KOPT-K1 (cell line): ENCODE measurements around the gene C8B.

Source experiments
- H3K27ac ChIP-seq: fragments of 200-600 bp; sonication (generic); 2 replicates; pipeline ENCODE4 v1.5.1; 2016; ENCODE audit warnings: antibody characterized with exemption, mild to moderate bottlenecking, low read depth, low read length; ENCODE audit not compliant: poor library complexity, severe bottlenecking
- H3K36me3 ChIP-seq: fragments of 200-600 bp; sonication (generic); 2 replicates; pipeline ENCODE4 v1.5.1; 2017; ENCODE audit warnings: antibody characterized with exemption, mild to moderate bottlenecking, low read length, moderate library complexity; ENCODE audit not compliant: insufficient read depth
- H3K9me3 ChIP-seq: fragments of 200-600 bp; sonication (generic); 2 replicates; pipeline ENCODE4 v1.5.1; 2017; ENCODE audit warnings: antibody characterized with exemption, low read length, mild to moderate bottlenecking; ENCODE audit not compliant: insufficient read depth, poor library complexity, severe bottlenecking

C8B gene

DNA sequence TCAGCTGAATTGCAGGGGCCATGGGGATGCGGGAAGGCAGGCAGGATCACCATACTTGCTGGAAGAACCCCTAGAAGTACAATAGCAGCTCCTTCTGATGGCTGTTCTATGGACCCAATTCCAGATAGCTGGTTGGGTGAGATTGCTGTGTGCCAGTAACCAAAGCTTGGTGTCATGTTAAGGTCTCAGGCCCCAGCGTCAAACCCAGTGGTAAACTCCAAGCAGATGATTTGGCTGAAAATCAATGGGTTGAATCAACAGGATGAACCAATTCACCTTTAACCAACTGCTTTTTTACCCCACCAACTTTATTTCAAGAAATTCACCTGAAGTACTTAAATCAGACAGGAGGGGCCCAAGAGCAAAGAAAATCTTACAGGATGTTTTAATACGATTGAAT, 37.8 kb downstream of the C8B start:
- H3K9me3 ChIP-seq, result no peaks in the 10 kb centered on the region
- no peak overlapping the region for H3K27ac ChIP-seq
- H3K36me3 ChIP-seq, result no peaks in the 10 kb centered on the region

- H3K27ac ChIP-seq, result no peak overlapping the region
Observed at GRCh38 chr1:56927171-56927570, 38.6 kb downstream of the C8B start.

DNA sequence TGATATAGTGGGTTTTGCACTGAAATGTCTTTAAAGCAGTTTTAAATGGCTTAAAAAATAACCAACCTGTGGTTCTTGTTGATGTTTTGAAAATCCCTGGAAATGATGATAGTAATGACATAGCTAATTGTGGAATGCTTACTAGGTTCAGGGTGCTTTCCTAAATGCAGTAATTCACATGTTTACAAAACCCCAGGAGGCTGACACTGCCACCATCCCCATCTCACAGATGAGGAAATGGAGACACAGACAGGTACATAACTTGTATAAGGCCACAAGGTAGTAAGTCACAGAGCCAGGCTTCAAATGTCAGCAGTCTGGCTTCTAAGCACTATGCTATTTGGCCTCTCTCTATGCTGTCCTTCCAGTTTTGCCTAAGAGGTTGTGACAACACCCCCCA, 40.6 kb downstream of the C8B start:
- H3K9me3 ChIP-seq, result no peaks in the 10 kb centered on the region
- H3K27ac ChIP-seq, result no peak overlapping the region
- no peaks in the 10 kb centered on the region for H3K36me3 ChIP-seq

More at GRCh38 chr1:56927171-56927570, 38.6 kb downstream of the C8B start:
- H3K9me3 ChIP-seq, result no peaks in the 10 kb centered on the region
- H3K36me3 ChIP-seq, result no peaks in the 10 kb centered on the region

DNA sequence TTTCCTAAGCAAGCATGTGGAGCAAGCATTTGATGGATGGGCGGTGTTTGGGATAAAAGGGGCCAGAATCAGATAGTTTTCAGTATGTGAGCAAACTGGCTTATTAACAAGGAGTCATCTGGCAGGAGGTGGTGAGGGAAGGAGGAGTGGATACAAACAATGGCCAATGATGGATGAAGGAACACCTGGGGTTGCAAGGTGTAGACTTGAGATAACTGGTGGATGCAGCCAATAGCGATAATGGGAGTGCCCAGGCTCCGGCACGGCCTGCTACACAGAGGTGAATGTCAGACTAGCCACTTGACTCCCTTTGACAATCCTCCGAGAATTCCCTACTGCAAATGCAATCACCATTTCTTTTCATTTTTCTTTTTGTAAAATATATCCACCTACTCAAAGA, 41.7 kb downstream of the C8B start:
- H3K9me3 ChIP-seq, result no peaks in the 10 kb centered on the region
- H3K36me3 ChIP-seq, result no peaks in the 10 kb centered on the region
- H3K27ac ChIP-seq, result no peak overlapping the region

DNA sequence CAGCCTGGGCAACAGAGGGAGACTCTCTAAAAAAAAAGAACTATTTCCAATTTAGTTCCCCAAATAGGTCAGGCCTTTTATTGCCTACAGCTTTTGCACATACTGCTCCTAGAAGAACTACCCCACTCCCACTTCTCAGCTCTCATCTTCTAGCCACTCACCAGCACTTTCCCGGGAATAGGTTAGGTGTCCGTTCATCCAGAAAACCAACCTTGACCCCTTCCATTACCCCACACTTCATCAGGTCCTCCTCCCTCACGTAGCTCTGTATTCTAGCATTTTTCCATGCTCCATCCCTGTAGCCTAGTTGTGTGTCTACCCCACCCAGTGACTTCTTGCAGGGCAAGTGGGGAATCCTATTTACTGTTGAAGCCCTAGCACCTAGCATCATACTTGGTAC, 42.6 kb downstream of the C8B start:
- H3K9me3 ChIP-seq, result no peaks in the 10 kb centered on the region
- no peak overlapping the region for H3K27ac ChIP-seq
- no peaks in the 10 kb centered on the region for H3K36me3 ChIP-seq

DNA sequence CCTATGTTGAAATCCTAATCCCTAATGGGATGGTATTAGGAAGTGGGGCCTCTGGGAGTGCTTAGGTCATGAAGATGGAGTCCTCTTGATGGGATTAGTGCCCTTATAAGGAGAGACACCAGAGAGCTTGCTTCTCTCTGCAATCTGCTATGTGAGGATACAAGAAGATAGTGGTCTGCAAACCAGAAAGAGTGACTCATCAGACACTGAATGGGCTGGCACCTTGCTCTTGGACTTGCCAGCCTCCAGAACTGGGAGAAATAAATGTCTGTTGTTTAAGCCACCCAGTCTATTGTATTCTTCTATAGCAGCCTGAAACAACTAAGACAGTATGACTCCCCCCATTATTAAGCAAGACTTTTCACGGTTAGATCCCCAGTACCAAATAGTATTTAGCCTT, 43.3 kb downstream of the C8B start:
- no peak overlapping the region for H3K27ac ChIP-seq
- no peaks in the 10 kb centered on the region for H3K9me3 ChIP-seq
- no peaks in the 10 kb centered on the region for H3K36me3 ChIP-seq

DNA sequence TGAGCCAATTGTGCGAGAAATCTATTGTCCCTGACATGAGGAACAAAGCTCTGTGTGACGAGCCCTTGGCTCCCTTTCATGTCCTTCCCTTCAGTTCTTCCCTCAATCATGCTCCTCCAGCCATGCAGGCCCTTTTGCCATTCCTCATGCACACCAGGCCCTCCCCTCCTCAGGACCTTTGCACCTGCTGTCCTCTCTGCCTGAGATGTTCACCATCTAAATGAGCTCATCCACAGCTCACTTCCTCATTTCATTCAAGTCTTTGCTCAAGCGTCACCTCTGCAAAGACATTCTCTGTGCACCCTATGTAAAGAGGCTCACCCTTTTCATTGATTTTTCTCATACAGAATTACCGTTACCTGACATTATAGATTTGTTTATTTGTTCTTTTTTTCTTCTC, 43.7 kb downstream of the C8B start:
- Histone ChIP-seq H3K9me3 (no peaks in the 10 kb centered on the region), H3K36me3 (no peaks in the 10 kb centered on the region), H3K27ac (no peak overlapping the region)

DNA sequence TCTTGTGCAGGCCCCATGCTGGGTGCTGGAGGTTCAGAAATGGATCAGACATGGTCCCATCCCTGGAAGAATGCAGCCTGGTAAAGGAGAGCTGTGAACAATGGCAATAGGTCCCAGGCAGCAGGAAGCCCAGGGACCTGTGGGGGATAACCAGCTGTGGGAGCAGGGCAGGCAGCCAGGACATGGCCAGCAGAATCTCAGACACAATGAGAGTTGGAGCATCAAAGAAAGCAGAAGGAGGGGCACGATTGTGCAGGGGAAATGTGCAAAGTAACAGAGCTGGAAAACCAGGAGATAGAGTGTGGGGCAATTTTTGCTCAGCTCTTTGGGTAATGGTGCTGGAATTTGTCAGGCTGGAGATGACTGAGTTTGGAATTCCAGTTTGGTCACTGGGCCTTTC, 44.3 kb downstream of the C8B start:
- Histone ChIP-seq H3K36me3 (no peaks in the 10 kb centered on the region), H3K9me3 (no peaks in the 10 kb centered on the region), H3K27ac (no peak overlapping the region)

- H3K9me3 ChIP-seq, result no peaks in the 10 kb centered on the region
- H3K27ac ChIP-seq, result no peak overlapping the region
- H3K36me3 ChIP-seq, result no peaks in the 10 kb centered on the region
Observed at GRCh38 chr1:56920591-56921001, 45.2 kb downstream of the C8B start.

GRCh38 chr1:56917356-56917755, 48.5 kb downstream of the C8B start:
- H3K36me3 ChIP-seq, result no peaks in the 10 kb centered on the region
- H3K27ac ChIP-seq, result no peak overlapping the region
- no peaks in the 10 kb centered on the region for H3K9me3 ChIP-seq

GRCh38 chr1:56916630-56917029, 49.2 kb downstream of the C8B start:
- Histone ChIP-seq H3K9me3 (no peaks in the 10 kb centered on the region), H3K36me3 (no peaks in the 10 kb centered on the region), H3K27ac (no peak overlapping the region)

DNA sequence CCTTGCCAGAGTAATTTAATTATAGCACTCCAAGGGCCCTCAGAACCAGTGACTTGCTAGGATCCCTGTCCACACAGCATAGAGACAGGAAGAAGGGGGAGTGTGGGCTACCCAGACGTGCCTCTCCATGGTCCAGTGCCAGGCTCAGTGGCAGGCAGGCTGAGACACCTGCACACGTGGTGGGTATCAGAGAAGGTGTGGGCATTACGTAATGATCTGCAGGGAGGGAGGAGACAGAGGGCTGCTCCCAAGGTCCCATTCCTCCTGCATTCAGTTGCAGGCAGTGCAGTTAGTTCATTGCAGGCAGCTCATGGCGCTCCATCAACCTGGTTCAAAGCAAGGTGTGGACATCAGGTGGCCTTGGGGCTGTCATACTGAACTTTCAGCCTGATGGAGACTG, 49.9 kb downstream of the C8B start:
- no peaks in the 10 kb centered on the region for H3K9me3 ChIP-seq
- H3K27ac ChIP-seq, result no peak overlapping the region
- H3K36me3 ChIP-seq, result no peaks in the 10 kb centered on the region

GRCh38 chr1:56912325-56912724, 53.5 kb downstream of the C8B start:
- H3K36me3 ChIP-seq, result no peaks in the 10 kb centered on the region
- no peaks in the 10 kb centered on the region for H3K9me3 ChIP-seq
- no peak overlapping the region for H3K27ac ChIP-seq

DNA sequence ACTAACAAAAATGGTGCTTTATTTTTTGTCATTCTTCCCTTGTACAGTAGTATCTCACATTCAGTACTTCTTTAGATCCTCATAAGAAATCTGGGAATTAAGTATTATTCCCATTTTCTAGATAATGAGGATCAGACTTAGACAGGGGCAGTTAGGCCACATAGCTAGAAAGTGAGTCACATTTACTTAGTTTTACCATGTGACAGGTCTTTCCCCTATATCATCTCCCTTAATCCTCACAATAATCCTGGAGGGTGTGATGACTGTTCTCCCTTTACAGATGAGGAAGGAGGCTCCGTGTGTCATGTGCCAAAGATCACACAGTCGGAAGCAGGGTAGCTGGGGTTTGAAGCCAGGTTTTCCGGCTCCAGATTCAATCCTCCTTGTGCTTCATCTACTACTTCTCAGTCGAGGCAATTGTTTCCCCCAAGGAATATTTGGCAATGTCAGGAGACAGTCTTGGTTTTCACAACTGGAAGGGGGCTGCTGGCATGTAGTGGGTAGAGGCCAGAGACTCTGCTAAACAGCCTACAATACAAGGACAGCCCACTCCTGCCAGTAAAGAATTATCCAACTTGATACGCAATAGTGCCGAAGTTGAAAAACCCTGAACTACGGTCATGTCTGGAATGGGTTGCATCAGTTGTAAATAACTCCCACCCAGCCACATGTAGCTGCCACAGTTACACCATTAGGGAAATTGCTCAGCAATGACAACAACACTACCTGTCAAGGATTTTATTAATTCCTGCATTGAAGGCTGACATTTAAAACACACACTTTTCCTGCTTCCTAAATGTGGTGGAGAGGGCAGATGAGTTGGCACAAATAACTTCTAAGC, 54.5 kb downstream of the C8B start:
- no peak overlapping the region for H3K27ac ChIP-seq
- H3K36me3 ChIP-seq, result no peaks in the 10 kb centered on the region
- no peaks in the 10 kb centered on the region for H3K9me3 ChIP-seq

DNA sequence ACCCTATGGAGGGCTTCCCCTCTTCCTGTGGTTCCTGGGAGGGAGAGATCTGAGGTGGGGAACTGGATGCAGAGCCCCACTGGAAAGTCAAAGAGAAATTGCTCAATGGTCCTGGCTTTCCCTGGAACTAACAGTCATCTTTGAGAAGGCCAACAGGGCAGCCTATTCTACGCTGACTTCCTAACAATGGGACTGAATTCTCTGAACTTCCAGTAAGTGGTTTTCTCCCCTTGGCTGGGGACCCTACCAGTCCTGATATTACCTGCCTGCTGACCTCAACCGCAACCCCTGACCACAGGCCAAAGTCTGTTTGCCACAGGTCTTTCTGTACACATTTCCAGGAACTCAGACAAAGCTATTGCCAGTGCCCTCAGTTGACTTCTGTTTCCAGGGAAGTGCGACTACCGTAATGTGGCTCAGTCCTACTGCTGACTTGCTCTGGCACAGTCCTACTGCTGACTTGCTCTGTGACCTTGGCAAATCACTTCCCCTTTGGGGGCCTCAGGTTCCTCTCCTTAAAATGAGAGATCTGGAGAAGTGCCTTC, 55.3 kb downstream of the C8B start:
- H3K36me3 ChIP-seq, result no peaks in the 10 kb centered on the region
- H3K9me3 ChIP-seq, result no peaks in the 10 kb centered on the region
- no peak overlapping the region for H3K27ac ChIP-seq

DNA sequence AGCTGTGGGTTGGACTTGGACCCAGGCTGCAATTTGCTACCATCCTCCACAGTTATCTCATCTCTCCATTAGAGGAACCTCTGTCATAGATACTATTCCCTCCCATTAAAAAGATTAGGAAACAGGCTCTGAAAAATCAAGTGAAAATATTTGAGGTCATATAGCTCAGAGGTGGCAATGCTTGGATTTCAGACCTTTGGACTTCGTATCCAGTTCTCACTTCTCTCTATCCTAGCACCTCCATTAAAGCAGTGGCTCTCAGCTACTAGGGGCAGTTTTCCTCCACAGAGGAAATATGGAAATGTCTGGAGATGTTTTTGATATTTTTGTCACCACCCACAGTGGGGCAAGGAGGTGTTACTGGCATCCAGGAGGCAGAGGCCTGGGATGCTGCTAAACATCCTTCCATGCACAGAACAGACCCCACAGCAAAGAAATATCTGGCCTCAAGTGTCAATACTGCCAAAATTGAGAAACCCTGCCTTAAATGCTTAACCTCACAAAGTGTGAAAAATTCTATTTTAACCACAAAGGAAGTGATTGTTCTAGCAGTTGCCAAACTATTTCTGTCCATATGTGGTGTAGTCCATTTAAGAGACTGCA, 57.1 kb downstream of the C8B start:
- Histone ChIP-seq H3K9me3 (no peaks in the 10 kb centered on the region), H3K27ac (no peak overlapping the region), H3K36me3 (no peaks in the 10 kb centered on the region)
